NT2/D1 (cell line): ENCODE data around the gene SLC39A11.

Experiments
- YY1 ChIP-seq: IDR thresholded peaks from 2 replicates; pipeline ENCODE4 v1.6.1; 2011; ENCODE audit not compliant: insufficient read length, insufficient read depth
- ZNF274 ChIP-seq: IDR thresholded peaks from 2 replicates; pipeline ENCODE4 v1.6.1; 2011; ENCODE audit warnings: mild to moderate bottlenecking, low read depth, low read length

GRCh38 chr17:72810991-72811508 is 281.4 kb downstream of the SLC39A11 start:
- TF ChIP-seq ZNF274 (no peak), YY1 (no peak)
